COLO668 (cell line): Measurements from ENCODE around the gene GRIK5.

Experiments
- DNase-seq: peaks from one replicate; lab custom pipeline; 2025; ENCODE audit not compliant: unreplicated experiment; lab: John Stamatoyannopoulos, UW

Gene GRIK5

DNA sequence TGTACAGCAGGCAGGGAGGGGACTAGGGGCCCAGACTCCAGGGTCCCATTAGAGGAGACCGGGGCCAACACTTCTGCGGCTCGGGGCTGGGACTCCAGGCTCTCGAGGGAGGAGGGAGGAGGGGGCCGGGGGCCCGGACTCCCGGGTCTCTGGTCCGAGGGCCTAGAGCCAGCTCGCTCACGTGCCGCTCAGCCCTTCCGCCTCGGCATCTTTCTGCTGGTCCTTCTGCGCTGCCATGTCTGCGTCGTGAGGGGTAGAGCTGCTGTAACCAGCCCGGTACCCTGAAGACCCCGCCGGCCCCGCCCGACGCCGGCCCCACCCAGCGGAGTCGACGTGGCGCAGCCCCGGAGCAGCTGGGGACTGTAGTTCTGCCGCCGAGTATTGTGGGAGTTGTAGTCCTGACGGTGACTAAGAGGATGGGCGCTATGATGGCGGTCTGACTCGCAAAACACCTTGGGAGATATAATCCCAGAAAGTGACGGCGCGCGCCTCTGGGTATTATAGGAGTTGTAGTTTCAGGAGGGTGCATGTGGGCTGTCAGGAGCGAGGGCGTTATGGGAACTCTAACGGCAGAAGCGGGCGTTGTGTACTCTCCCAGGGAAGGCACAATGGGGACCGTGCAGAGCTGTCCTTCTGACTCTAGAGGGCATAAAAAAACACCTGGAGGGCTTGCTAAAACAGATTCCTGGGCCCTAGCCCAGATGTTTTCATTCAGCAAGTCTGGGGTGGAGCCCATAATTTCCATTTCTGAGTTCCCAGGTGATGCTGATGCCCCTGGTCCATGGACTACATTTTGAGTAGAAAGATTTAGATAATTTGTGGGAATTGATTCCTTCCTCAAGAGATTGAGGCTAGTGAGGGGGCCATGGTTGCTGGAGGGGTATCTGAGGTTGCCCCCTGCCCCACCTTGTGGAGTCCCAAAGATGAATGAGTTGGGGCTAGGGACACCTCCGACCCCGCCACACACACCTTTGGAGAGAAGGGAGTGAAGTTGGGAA is 110.7 kb downstream of the GRIK5 start, which contains the start of gene RABAC1:
TSS of gene RABAC1 (minus strand) at position 266 of the 998 bp plus-strand sequence. CDS start at position 237, 29 bp downstream.
- peak; percentile 91 for DNase-seq

DNA sequence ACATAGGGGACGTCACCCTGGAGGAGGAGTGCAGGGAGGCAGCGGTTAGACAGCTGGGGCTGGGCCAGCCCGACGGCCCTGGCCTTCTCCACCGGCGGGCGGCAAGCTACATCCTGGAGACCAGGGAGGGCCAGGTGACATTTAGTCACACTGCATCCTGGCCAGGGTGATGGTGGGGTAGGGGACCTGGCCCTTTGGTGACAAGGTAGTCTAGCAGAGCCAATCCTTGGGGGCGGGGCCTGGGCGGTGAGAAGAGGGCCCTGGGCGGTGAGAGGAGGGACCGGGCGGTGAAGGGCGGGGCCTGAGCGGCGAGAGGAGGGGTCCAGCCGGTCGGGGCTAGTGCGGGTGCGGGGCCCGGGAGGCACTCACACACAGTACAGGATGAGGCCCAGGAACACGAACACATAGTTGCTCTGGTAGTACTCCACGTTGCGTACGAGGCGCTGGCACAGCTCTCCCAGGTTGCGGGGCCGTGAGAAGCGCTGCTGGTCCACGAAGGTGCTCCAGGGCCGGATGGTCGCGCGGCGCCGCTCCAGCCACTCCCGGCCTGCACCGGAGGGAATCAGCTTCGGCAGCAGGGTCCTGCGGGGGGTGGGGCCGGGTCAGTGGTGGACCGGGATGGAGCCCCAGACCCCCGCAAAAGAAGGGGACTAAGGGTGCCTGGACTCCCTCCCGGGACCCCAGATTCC is 111.5 kb downstream of the GRIK5 start:
- DNase-seq: peak; percentile 83

DNA sequence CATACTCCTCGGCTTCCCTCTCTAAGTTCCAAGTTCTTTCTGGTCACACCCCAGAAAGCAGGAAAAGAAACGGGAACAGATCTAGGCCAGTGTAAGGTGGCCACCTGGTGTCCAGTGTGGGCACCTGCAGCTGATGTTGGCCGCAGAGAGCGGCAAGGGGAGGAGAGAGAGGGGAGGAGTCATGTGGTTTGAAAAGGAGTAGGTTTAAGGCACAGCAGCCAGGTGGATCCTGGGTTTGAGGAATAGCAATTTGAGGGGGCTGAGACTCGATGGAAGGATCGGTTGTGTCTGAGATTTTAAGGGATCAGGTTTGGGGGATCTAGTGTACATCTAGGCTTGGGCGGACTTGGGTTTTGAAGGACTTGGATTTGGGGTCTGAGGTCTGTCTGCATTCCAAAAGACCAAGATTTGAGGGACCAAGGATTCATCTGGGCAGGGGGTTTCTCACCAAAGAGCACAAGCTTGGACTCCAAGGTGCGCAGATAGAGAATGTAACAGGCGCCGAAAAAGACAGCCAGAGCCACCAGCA is 112.1 kb downstream of the GRIK5 start:
- DNase-seq: peak; percentile 76

DNA sequence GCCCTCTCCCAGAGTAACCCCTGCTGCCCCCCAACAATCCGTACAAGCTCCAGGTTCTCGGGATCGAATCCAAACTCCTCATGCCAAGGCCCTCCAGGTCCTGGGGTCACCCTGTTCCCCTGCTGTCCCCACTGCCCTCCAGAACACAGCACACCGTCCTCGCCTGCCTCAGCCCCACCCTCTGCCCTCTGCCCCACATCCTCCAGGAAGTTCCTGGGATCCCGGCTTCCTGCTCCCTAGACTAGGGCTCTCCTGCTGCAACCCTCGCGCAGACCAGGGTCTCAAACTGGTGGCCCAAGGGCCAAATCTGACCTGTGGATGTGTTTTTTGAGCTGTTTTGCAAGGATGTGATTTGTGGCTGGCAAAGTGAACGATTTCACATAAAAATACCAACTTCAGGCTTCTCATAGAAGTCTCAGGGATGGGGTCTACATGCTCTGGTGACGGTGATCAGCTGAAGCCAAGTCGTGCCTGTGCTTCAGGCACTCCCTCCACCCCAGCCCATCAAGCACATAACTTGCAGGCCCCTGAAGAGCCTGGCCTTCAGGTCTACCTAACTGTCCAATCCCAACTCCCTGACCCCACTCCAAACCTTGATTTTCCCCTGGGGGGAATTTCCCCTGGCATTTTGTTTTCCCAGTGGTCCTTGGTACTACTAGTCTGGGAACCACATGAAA is 112.7 kb downstream of the GRIK5 start:
- no peak for DNase-seq

DNA sequence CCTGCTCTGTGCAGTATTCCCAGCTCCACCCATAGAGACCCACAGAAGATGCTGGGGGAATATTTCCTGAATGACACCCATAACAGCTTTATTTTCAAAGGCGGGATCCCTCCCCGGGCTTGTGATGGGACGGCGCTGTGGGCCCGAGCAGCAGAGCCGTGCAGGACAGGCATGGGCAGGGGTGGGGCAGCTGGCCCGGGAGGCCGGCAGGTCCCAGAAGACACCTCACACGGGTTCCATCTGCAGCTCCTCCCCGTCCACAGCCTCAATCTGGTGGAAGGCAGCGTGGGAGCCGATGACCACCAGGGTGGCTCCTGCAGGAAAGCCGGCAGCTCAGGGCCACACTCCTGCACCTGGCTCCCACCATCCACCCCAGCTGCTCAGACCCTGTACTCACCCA is 113.4 kb downstream of the GRIK5 start:
- DNase-seq: no peak

DNA sequence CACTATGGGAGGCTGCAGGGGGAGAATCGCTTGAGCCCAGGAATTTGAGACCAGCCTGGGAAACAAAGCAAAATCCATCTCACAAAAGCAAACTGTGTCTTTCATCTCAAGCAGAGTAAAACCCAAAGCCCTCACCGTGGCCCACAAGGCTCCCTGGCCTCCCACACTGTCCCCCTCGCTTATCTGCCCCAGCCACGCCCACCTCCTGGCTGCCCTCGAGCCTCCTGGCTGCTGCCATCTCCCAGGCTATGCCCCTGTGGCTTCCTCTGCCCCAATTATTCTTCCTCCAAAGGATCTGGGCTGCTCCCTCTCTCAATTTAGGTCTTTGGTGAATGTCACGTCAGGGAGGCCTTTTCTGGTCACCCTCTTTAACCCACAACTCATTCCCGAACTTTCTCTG is 114.5 kb downstream of the GRIK5 start:
- DNase-seq: no peak

DNA sequence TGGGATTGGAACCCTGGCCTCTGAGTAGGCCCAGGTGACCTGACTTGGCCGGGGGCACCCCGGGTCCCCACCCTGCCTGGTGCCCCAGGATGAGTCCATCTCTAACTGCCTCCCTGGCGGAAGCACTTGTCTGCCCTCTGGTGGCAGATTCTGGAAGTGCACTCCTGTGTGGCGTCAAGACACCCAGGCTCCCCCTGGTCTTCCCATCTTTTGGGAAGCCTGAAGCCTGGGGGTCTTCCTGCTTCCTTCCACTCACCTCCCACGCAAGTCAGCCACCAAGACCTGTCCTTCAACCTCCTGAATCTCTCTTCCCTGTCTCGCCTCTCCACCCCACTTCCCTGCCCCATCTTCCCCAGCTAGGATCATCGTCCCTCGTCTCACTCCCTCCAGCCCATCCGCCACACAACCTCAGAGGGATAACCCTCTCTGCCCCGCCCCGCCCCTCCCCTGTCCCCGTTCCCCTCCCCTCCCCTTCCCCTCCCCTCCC is 118.3 kb downstream of the GRIK5 start:
- DNase-seq: peak; percentile 78
